ENCODE measurements around the gene C6orf62. TPM values are rescaled to one million over a fixed set of nuclear protein-coding genes. Genes with fewer than 3 reads are reported as not detected.
"Not testable (repeated sequence)": the region's sequence is repeated elsewhere in the genome, so short reads cannot be mapped to it uniquely, and the experiment has no call there.

The C6orf62 gene
- total RNA-seq, 1 donor from 2014 or later, result 37.6 TPM

DNA sequence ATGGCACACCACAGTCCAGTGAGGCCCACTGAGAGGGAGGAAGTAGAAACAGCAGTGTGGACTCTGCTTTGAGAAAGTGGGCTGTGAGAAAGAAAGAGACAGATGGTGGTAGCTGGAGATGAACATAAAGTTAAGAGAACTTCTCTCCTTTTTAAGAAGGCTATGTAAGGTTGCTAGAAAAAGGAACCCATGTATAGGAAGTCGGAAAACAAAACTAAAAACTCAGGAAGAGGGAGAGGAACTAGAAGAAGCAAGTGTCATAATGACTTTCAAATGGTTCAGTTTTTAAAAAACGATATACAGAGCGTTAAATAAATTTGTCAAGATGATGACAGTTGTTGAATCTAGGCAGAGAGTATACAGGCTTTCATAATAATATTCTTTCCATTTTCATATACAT is 30.3 kb upstream of the C6orf62 start:
- DNase-seq (no peak), ATAC-seq (ENCODE audit: poor library complexity) (no peak)
- intact Hi-C loops (cut with DNase I), result no loop called here

DNA sequence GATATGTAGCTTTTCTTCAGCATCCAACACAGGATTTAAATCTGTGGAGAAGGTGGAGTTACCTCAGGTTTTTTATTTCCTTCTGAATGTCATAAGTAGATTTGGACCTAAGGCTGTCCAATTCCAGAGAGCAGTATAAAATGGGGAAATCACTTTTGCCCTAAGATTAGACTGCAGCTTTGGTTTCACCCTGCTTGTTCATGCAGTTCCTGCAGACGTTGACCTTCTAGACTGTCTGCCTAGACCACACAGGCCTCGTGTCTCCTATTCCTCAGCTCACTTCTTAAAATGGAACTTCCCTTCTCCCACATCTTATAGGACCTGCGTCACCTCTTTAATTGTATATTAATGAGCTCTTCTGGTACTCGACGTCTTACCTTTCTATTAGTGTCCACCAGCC is 26.0 kb upstream of the C6orf62 start:
- ATAC-seq (ENCODE audit: poor library complexity), result peak; percentile 57
- intact Hi-C loops (cut with DNase I), result no loop called here
- DNase-seq, result no peak

DNA sequence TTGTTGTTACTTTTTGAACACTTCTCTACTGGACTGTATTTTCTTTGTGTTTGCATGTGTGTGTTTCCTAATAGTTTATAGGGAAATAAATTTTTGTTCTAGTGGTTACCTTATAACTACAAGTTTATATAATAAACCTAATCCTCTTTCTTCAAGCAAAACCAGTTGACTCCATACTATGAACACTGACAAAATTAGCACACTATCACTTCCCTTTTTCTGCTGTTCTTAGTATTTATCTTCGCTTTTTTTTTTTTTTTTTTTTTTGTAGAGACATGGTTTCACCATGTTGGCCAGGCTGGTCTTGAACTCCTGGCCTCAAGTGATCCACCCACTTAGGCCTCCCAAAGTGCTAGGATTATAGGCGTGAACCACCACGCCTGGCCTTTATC is 25.0 kb upstream of the C6orf62 start:
- ATAC-seq (ENCODE audit: poor library complexity), result peak; percentile 52
- intact Hi-C loops (cut with DNase I), result no loop called here
- no peak for DNase-seq

DNA sequence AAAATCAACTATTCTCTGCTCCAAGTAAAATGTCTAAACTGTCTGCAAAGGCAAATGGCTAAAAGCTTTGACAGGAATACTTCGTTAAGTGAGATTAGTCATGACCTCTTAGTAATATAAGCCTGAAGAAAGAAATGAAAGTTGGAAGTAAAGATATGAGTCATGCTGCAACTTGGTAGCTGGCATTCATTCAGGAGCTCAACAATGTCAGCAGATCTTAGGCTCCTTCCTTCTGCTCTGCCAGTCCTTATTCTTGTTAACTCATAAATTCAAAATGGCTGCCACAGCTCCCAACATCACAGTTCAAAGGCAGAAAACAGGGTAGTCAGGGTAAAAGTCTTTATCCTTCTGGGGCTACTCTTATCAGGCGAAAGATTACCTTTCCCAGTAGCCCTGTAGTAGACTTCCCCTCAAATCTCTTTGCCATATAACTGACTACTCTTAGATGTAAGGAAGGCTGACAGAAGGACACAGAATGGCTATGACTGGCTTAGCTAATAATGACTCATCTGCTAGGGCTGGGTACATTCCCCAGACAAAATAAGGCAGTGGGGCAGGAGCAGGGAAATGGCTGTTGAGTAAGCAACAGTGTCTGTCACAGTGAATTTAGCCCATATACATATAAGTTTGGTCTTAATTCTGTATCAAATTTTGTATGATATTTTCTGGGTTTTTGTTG is 24.4 kb upstream of the C6orf62 start:
- ATAC-seq (ENCODE audit: poor library complexity) (peak; percentile 84), DNase-seq (no peak)
- intact Hi-C loops (cut with DNase I), result no loop called here

- intact Hi-C loops (cut with DNase I), result no loop called here
- ATAC-seq (ENCODE audit: poor library complexity), result no peak
- no peak for DNase-seq
Measured at GRCh38 chr6:24742216-24742738, 23.3 kb upstream of the C6orf62 start.

GRCh38 chr6:24740861-24741260 is 21.9 kb upstream of the C6orf62 start:
- intact Hi-C loops (cut with DNase I), result no loop called here
- DNase-seq (no peak), ATAC-seq (ENCODE audit: poor library complexity) (no peak)

GRCh38 chr6:24738741-24739140 is 19.8 kb upstream of the C6orf62 start:
- no peak for ATAC-seq (ENCODE audit: poor library complexity)
- intact Hi-C loops (cut with DNase I), result no loop called here

DNA sequence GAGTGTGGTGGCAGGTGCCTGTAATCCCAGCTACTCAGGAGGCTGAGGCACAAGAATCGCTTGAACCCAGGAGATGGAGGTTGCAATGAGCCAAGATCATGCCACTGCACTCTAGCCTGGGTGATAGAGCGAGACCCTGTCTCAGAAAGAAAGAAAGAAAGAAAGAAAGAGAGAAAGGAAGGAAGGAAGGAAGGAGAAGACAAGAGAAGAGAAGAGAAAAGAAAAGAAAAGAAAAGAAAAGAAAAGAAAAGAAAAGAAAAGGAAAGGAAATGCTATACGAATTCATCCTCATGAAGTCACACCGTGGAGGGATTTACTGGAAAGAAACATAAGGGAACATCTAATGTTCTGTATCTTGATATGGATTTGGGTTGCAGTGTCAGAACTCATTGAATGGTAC is 15.8 kb upstream of the C6orf62 start:
- intact Hi-C loops (cut with DNase I); DNase-seq; ATAC-seq (ENCODE audit: poor library complexity): not testable (repeated sequence)

More at GRCh38 chr6:24738741-24739140, 19.8 kb upstream of the C6orf62 start:
- DNase-seq, result no peak

DNA sequence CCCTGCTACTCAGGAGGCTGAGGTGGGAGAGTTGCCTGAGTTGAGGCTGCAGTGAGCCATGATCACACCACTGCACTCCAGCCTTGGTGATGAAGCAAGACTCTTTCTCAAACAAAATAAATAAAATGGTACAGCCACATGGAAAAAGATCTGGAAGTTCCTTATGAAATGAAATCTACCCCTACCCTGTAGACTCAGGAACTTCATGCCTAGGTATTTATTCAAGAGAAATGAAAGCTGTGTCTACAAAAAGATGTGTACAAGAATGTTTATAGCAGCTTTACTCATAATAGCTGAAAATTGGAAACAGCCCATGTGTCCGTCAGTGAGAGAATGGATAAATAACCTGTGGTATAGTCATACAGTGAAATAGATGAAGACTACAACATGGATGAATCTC is 15.2 kb upstream of the C6orf62 start:
- ATAC-seq (ENCODE audit: poor library complexity) (no peak), DNase-seq (no peak)
- intact Hi-C loops (cut with DNase I), result no loop called here

GRCh38 chr6:24731456-24732134 is 12.6 kb upstream of the C6orf62 start:
- ATAC-seq (ENCODE audit: poor library complexity); DNase-seq; intact Hi-C loops (cut with DNase I): not testable (repeated sequence)

GRCh38 chr6:24730653-24731052 is 11.7 kb upstream of the C6orf62 start:
- DNase-seq; intact Hi-C loops (cut with DNase I); ATAC-seq (ENCODE audit: poor library complexity): not testable (repeated sequence)

- no peak for DNase-seq
- intact Hi-C loops (cut with DNase I), result loop anchor here (10.0 kb wide), 1 partner anchor 52 kb away; the partner anchor contains the start of gene GMNN
- no peak for ATAC-seq (ENCODE audit: poor library complexity)
Measured at GRCh38 chr6:24723270-24723669, 4.3 kb upstream of the C6orf62 start.

- no peak for DNase-seq
- intact Hi-C loops (cut with DNase I), result loop anchor here (10.0 kb wide), 1 partner anchor 53 kb away; the partner anchor contains the start of gene GMNN
Measured at GRCh38 chr6:24721461-24722215, 2.7 kb upstream of the C6orf62 start.

GRCh38 chr6:24720604-24721460 is 1.9 kb upstream of the C6orf62 start:
- peak; percentile 94 for ATAC-seq (ENCODE audit: poor library complexity)
- DNase-seq, result peak; percentile 100
- intact Hi-C loops (cut with DNase I), result loop anchor here (10.0 kb wide), 1 partner anchor 54 kb away; the partner anchor contains the start of gene GMNN

More at GRCh38 chr6:24721461-24722215, 2.7 kb upstream of the C6orf62 start:
- peak; percentile 71 for ATAC-seq (ENCODE audit: poor library complexity)

DNA sequence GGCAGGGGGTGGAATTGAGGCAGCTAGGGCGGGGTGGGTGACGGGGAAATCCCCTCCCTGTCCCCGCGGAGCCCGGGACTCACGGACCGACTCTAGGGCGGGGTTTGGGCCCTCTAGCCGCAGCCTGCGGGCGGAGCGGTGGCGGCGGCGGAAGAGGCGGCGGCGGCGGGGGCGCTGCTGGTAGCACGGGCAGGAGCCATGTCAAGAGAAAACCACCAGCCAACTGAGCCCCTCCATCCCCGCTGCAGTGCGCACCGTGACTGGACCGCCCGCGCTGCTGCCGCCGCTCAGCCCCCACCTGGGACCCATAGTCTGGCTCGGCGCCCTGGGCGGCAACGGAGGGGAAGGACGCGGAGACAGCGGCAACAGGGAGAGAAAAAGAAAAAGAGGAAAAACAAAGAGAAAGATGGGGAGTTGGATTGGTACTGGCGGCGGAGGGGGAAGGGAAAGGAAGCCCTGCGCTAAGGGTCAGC is 1.2 kb upstream of the C6orf62 start:
- peak; percentile 84 for DNase-seq
- peak; percentile 61 for ATAC-seq (ENCODE audit: poor library complexity)
- intact Hi-C loops (cut with DNase I), result loop anchor here (10.0 kb wide), 1 partner anchor 55 kb away; the partner anchor contains the start of gene GMNN

DNA sequence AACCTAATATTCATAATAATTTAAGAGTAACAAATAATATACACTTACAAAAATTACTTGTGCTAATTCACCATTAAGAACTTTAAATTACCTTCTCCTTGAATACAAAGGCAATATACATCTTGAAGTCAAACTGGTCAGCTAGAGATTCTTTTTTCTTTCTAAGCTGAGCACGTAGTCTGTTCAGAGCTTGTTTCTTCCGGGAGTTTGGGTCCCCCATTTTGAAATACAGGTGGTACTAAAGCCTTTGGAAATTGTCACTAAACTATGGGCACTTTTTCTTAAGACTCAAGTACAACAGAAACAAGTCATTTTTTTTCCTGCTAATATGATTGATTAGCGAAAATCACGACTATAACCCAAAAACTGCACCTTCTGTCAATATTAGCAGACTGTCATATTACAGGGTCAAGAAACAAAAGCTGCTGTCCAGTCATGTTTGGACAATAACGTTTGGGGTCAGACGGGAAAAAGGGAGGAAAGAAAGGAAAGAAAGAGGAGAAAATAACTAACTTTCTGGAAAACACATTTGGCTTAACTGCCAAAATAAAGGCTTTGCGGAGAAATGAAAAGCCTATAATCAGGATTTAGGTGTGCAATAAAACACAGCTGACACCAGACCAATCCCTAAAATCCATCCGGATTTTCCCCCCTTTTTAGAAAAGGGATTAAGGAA is 367 bp downstream of the C6orf62 start:
- intact Hi-C loops (cut with DNase I), result no loop called here
- ATAC-seq (ENCODE audit: poor library complexity) (no peak), DNase-seq (no peak)

- intact Hi-C loops (cut with DNase I); DNase-seq; ATAC-seq (ENCODE audit: poor library complexity): not testable (repeated sequence)
Measured at GRCh38 chr6:24716602-24717148, 2.3 kb downstream of the C6orf62 start.
